Measurements from ENCODE around the gene POU2F1. TPM values are rescaled to one million over a fixed set of nuclear protein-coding genes. Genes with fewer than 3 reads are reported as not detected.

The POU2F1 gene
- total RNA-seq, 1 experiment from 2014 or later, result 25.0 TPM

DNA sequence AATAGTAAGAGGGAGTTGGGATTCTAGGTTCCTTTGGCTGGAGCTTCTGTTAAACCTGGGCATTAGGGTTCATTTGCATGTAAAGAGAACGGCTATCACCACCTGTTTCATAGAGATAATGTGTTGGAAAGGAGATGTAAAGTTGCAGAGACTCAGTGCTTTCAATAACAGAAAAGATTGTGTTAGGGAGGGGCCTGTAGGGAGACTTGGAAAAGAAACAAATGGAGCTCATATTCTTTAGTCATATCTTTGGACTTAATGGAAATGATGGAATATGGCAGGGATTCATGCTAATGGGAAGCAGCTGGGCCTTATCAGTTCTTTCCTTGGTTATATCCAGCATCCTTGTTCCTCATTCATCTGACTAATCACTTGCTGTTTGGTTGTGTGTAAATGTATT is 152.7 kb downstream of the POU2F1 start:
- TF ChIP-seq CTCF (conservative IDR thresholded peaks at IDR 0.05; ENCODE audit: low read depth, low read length) (no peak), EZH2 (IDR thresholded peaks at IDR 0.05; ENCODE audit: borderline replicate concordance, low read depth, low read length, poor library complexity, severe bottlenecking) (no peak)
- BruUV-seq (replicated peaks), result no TSS peak
- Histone ChIP-seq H3K27ac (ENCODE audit: low read depth, low read length, poor library complexity, severe bottlenecking) (no peak overlapping the region), H3K27me3 (replicated peaks; ENCODE audit: insufficient read depth, low read depth, low read length, poor library complexity) (no peaks in the 10 kb centered on the region), H3K9me3 (ENCODE audit: low read depth, low read length, poor library complexity, severe bottlenecking) (no peaks in the 10 kb centered on the region), H3K36me3 (ENCODE audit: insufficient read depth, low read length, poor library complexity, severe bottlenecking) (no peaks in the 10 kb centered on the region), H3K4me3 (ENCODE audit: low read depth, low read length, poor library complexity, severe bottlenecking) (no peak overlapping the region), H3K4me1 (ENCODE audit: insufficient read depth, low read length, poor library complexity, severe bottlenecking) (no peaks in the 10 kb centered on the region)
- no peak for DNase-seq (ENCODE audit: low spot score)
- POLR2A ChIA-PET (ENCODE audit: low non-redundant PET), result interaction anchor here (0.6 kb wide), 1 partner anchor 314 kb away, joined by 9 read pairs; no protein-coding TSS in a partner anchor
- CTCF ChIA-PET, result no interaction called here
- intact Hi-C loops (cut with micrococcal nuclease; ENCODE audit: unreplicated experiment), result no loop called here

- TF ChIP-seq CTCF (conservative IDR thresholded peaks at IDR 0.05; ENCODE audit: low read depth, low read length) (no peak), EZH2 (IDR thresholded peaks at IDR 0.05; ENCODE audit: borderline replicate concordance, low read depth, low read length, poor library complexity, severe bottlenecking) (no peak)
- POLR2A ChIA-PET (ENCODE audit: low non-redundant PET), result no interaction called here
- Histone ChIP-seq H3K27ac (ENCODE audit: low read depth, low read length, poor library complexity, severe bottlenecking) (no peak overlapping the region), H3K36me3 (ENCODE audit: insufficient read depth, low read length, poor library complexity, severe bottlenecking) (no peaks in the 10 kb centered on the region), H3K4me1 (ENCODE audit: insufficient read depth, low read length, poor library complexity, severe bottlenecking) (no peaks in the 10 kb centered on the region), H3K4me3 (ENCODE audit: low read depth, low read length, poor library complexity, severe bottlenecking) (no peak overlapping the region), H3K27me3 (replicated peaks; ENCODE audit: insufficient read depth, low read depth, low read length, poor library complexity) (no peaks in the 10 kb centered on the region), H3K9me3 (ENCODE audit: low read depth, low read length, poor library complexity, severe bottlenecking) (no peaks in the 10 kb centered on the region)
- CTCF ChIA-PET, result no interaction called here
- intact Hi-C loops (cut with micrococcal nuclease; ENCODE audit: unreplicated experiment), result no loop called here
- no TSS peak for BruUV-seq (replicated peaks)
- DNase-seq (ENCODE audit: low spot score), result no peak
Measured at GRCh38 chr1:167373986-167374385, 153.3 kb downstream of the POU2F1 start.

GRCh38 chr1:167375949-167376348 is 155.3 kb downstream of the POU2F1 start:
- H3K36me3 ChIP-seq (ENCODE audit: insufficient read depth, low read length, poor library complexity, severe bottlenecking), result no peaks in the 10 kb centered on the region
- TF ChIP-seq CTCF (conservative IDR thresholded peaks at IDR 0.05; ENCODE audit: low read depth, low read length) (no peak), EZH2 (IDR thresholded peaks at IDR 0.05; ENCODE audit: borderline replicate concordance, low read depth, low read length, poor library complexity, severe bottlenecking) (no peak)
- H3K27ac ChIP-seq (ENCODE audit: low read depth, low read length, poor library complexity, severe bottlenecking), result no peak overlapping the region
- H3K27me3 ChIP-seq (replicated peaks; ENCODE audit: insufficient read depth, low read depth, low read length, poor library complexity), result no peaks in the 10 kb centered on the region
- POLR2A ChIA-PET (ENCODE audit: low non-redundant PET), result no interaction called here
- H3K4me1 ChIP-seq (ENCODE audit: insufficient read depth, low read length, poor library complexity, severe bottlenecking), result no peaks in the 10 kb centered on the region
- intact Hi-C loops (cut with micrococcal nuclease; ENCODE audit: unreplicated experiment), result no loop called here
- CTCF ChIA-PET, result no interaction called here
- no peaks in the 10 kb centered on the region for H3K9me3 ChIP-seq (ENCODE audit: low read depth, low read length, poor library complexity, severe bottlenecking)
- H3K4me3 ChIP-seq (ENCODE audit: low read depth, low read length, poor library complexity, severe bottlenecking), result no peak overlapping the region
- BruUV-seq (replicated peaks), result no TSS peak
- no peak for DNase-seq (ENCODE audit: low spot score)
